Measurements from ENCODE around the gene E4F1. TPM values are rescaled to one million over a fixed set of nuclear protein-coding genes. Genes with fewer than 3 reads are reported as not detected.

E4F1 gene
- total and polyA plus RNA-seq, 5 donors from 2014 or later, result 11.6 to 38.7 (median 14.9) TPM

GRCh38 chr16:2233872-2234812 lies 10.8 kb downstream of the E4F1 start:
- peaks cover 9% of the 10 kb centered on the region for H3K4me1 ChIP-seq (ENCODE audit: control insufficient read depth, insufficient read depth, low read length, poor library complexity, severe bottlenecking)
- no peaks in the 10 kb centered on the region for H3K9me3 Mint-ChIP-seq
- H3K27ac ChIP-seq (ENCODE audit: insufficient read depth, low read length, poor library complexity, severe bottlenecking), result no peak overlapping the region
- peaks cover 5% of the 10 kb centered on the region for H3K27me3 Mint-ChIP-seq
- H3K27ac Mint-ChIP-seq, result no peak overlapping the region
- ATAC-seq (ENCODE audit: low read depth in 2 of 2) (no peak), DNase-seq (no peak)
- peaks cover 0 to 2% (median under 1%) of the 10 kb centered on the region in 4 donors for H3K4me1 Mint-ChIP-seq
- no peak overlapping the region for H3K4me3 Mint-ChIP-seq
- peaks cover 39% of the 10 kb centered on the region for H3K36me3 ChIP-seq (ENCODE audit: control insufficient read depth, insufficient read depth, low read length)
- peaks cover 4% of the 10 kb centered on the region for H3K36me3 Mint-ChIP-seq
- no peak overlapping the region for H3K4me3 ChIP-seq (ENCODE audit: low read depth, low read length)
- H3K27me3 ChIP-seq (ENCODE audit: control insufficient read depth, insufficient read depth, low read length), result no peaks in the 10 kb centered on the region
- H3K9me3 ChIP-seq (ENCODE audit: control insufficient read depth in 2 of 2, low read length in 2 of 2), result no peaks in the 10 kb centered on the region

- H3K4me3 ChIP-seq (ENCODE audit: low read depth, low read length), result no peak overlapping the region
- no peaks in the 10 kb centered on the region for H3K9me3 ChIP-seq (ENCODE audit: control insufficient read depth in 2 of 2, low read length in 2 of 2)
- Mint-ChIP-seq H3K4me3 (no peak overlapping the region), H3K27ac (no peak overlapping the region), H3K9me3 (no peaks in the 10 kb centered on the region), H3K27me3 (peaks cover 5% of the 10 kb centered on the region), H3K36me3 (peaks cover 4% of the 10 kb centered on the region), H3K4me1 (peaks cover 0 to 2% (median under 1%) of the 10 kb centered on the region in 4 donors)
- no peak for ATAC-seq (ENCODE audit: low read depth in 2 of 2)
- no peaks in the 10 kb centered on the region for H3K27me3 ChIP-seq (ENCODE audit: control insufficient read depth, insufficient read depth, low read length)
- DNase-seq, result no peak
- peaks cover 9% of the 10 kb centered on the region for H3K4me1 ChIP-seq (ENCODE audit: control insufficient read depth, insufficient read depth, low read length, poor library complexity, severe bottlenecking)
- no peak overlapping the region for H3K27ac ChIP-seq (ENCODE audit: insufficient read depth, low read length, poor library complexity, severe bottlenecking)
- peaks cover 32% of the 10 kb centered on the region for H3K36me3 ChIP-seq (ENCODE audit: control insufficient read depth, insufficient read depth, low read length)
Measured at GRCh38 chr16:2234813-2235170, 11.4 kb downstream of the E4F1 start.

GRCh38 chr16:2235234-2235651 lies 11.9 kb downstream of the E4F1 start:
- Histone ChIP-seq H3K9me3 (ENCODE audit: control insufficient read depth in 2 of 2, low read length in 2 of 2) (no peaks in the 10 kb centered on the region), H3K4me1 (ENCODE audit: control insufficient read depth, insufficient read depth, low read length, poor library complexity, severe bottlenecking) (peaks cover 9% of the 10 kb centered on the region), H3K4me3 (ENCODE audit: low read depth, low read length) (no peak overlapping the region), H3K27ac (ENCODE audit: insufficient read depth, low read length, poor library complexity, severe bottlenecking) (no peak overlapping the region), H3K36me3 (ENCODE audit: control insufficient read depth, insufficient read depth, low read length) (peaks cover 29% of the 10 kb centered on the region), H3K27me3 (ENCODE audit: control insufficient read depth, insufficient read depth, low read length) (no peaks in the 10 kb centered on the region)
- peak overlapping the region in 1 of 4 donors; percentile 50 for H3K4me3 Mint-ChIP-seq
- H3K36me3 Mint-ChIP-seq, result peaks cover under 1% of the 10 kb centered on the region
- ATAC-seq (ENCODE audit: low read depth in 2 of 2) (no peak), DNase-seq (no peak)
- H3K4me1 Mint-ChIP-seq, result peaks cover 0 to 2% (median 0%) of the 10 kb centered on the region in 4 donors
- H3K9me3 Mint-ChIP-seq, result no peaks in the 10 kb centered on the region
- peaks cover 5% of the 10 kb centered on the region for H3K27me3 Mint-ChIP-seq
- no peak overlapping the region for H3K27ac Mint-ChIP-seq

GRCh38 chr16:2235695-2236336 lies 12.4 kb downstream of the E4F1 start:
- H3K27ac ChIP-seq (ENCODE audit: insufficient read depth, low read length, poor library complexity, severe bottlenecking), result no peak overlapping the region
- DNase-seq (no peak), ATAC-seq (ENCODE audit: low read depth in 2 of 2) (no peak)
- Mint-ChIP-seq H3K27ac (no peak overlapping the region), H3K36me3 (no peaks in the 10 kb centered on the region), H3K9me3 (no peaks in the 10 kb centered on the region), H3K27me3 (peaks cover 5% of the 10 kb centered on the region), H3K4me1 (peaks cover 0 to 2% (median 0%) of the 10 kb centered on the region in 4 donors), H3K4me3 (no peak overlapping the region)
- peaks cover 9% of the 10 kb centered on the region for H3K4me1 ChIP-seq (ENCODE audit: control insufficient read depth, insufficient read depth, low read length, poor library complexity, severe bottlenecking)
- no peaks in the 10 kb centered on the region for H3K9me3 ChIP-seq (ENCODE audit: control insufficient read depth in 2 of 2, low read length in 2 of 2)
- H3K27me3 ChIP-seq (ENCODE audit: control insufficient read depth, insufficient read depth, low read length), result no peaks in the 10 kb centered on the region
- no peak overlapping the region for H3K4me3 ChIP-seq (ENCODE audit: low read depth, low read length)
- peaks cover 29% of the 10 kb centered on the region for H3K36me3 ChIP-seq (ENCODE audit: control insufficient read depth, insufficient read depth, low read length)

- Mint-ChIP-seq H3K9me3 (no peaks in the 10 kb centered on the region), H3K36me3 (no peaks in the 10 kb centered on the region), H3K4me3 (peak within 1 kb of the TSS in 1 of 4 donors; percentile 50), H3K4me1 (peaks cover 0 to 2% (median 0%) of the 10 kb centered on the region in 4 donors), H3K27ac (no peak within 1 kb of the TSS), H3K27me3 (peaks cover 5% of the 10 kb centered on the region)
- Histone ChIP-seq H3K9me3 (ENCODE audit: control insufficient read depth in 2 of 2, low read length in 2 of 2) (no peaks in the 10 kb centered on the region), H3K27me3 (ENCODE audit: control insufficient read depth, insufficient read depth, low read length) (no peaks in the 10 kb centered on the region), H3K4me3 (ENCODE audit: low read depth, low read length) (no peak within 1 kb of the TSS), H3K4me1 (ENCODE audit: control insufficient read depth, insufficient read depth, low read length, poor library complexity, severe bottlenecking) (peaks cover 9% of the 10 kb centered on the region), H3K27ac (ENCODE audit: insufficient read depth, low read length, poor library complexity, severe bottlenecking) (no peak within 1 kb of the TSS), H3K36me3 (ENCODE audit: control insufficient read depth, insufficient read depth, low read length) (peaks cover 26% of the 10 kb centered on the region)
- no peak for DNase-seq
- ATAC-seq (ENCODE audit: low read depth in 2 of 2), result no peak
Measured at GRCh38 chr16:2236337-2237101, 13.1 kb downstream of the E4F1 start, which contains the start of gene DNASE1L2. Gene DNASE1L2 (plus strand): TSS chr16:2236444. CDS start chr16:2236817, 373 bp downstream.

GRCh38 chr16:2237102-2237482 lies 13.7 kb downstream of the E4F1 start:
- Histone ChIP-seq H3K4me3 (ENCODE audit: low read depth, low read length) (no peak overlapping the region), H3K9me3 (ENCODE audit: control insufficient read depth in 2 of 2, low read length in 2 of 2) (no peaks in the 10 kb centered on the region), H3K36me3 (ENCODE audit: control insufficient read depth, insufficient read depth, low read length) (peaks cover 20% of the 10 kb centered on the region), H3K27ac (ENCODE audit: insufficient read depth, low read length, poor library complexity, severe bottlenecking) (no peak overlapping the region), H3K4me1 (ENCODE audit: control insufficient read depth, insufficient read depth, low read length, poor library complexity, severe bottlenecking) (peaks cover 9% of the 10 kb centered on the region), H3K27me3 (ENCODE audit: control insufficient read depth, insufficient read depth, low read length) (no peaks in the 10 kb centered on the region)
- DNase-seq, result no peak
- Mint-ChIP-seq H3K4me3 (no peak overlapping the region), H3K27me3 (peaks cover 5% of the 10 kb centered on the region), H3K9me3 (peaks cover 0 to 1% (median 0%) of the 10 kb centered on the region in 7 donors), H3K27ac (no peak overlapping the region), H3K36me3 (no peaks in the 10 kb centered on the region), H3K4me1 (peaks cover 0 to 2% (median 0%) of the 10 kb centered on the region in 4 donors)
- no peak for ATAC-seq (ENCODE audit: low read depth in 2 of 2)

- Histone ChIP-seq H3K27ac (ENCODE audit: insufficient read depth, low read length, poor library complexity, severe bottlenecking) (no peak overlapping the region), H3K4me1 (ENCODE audit: control insufficient read depth, insufficient read depth, low read length, poor library complexity, severe bottlenecking) (peaks cover 9% of the 10 kb centered on the region), H3K4me3 (ENCODE audit: low read depth, low read length) (no peak overlapping the region), H3K36me3 (ENCODE audit: control insufficient read depth, insufficient read depth, low read length) (peaks cover 16% of the 10 kb centered on the region), H3K27me3 (ENCODE audit: control insufficient read depth, insufficient read depth, low read length) (no peaks in the 10 kb centered on the region), H3K9me3 (ENCODE audit: control insufficient read depth in 2 of 2, low read length in 2 of 2) (no peaks in the 10 kb centered on the region)
- ATAC-seq (ENCODE audit: low read depth in 2 of 2) (no peak), DNase-seq (no peak)
- H3K36me3 Mint-ChIP-seq, result peaks cover 4% of the 10 kb centered on the region
- no peak overlapping the region for H3K4me3 Mint-ChIP-seq
- H3K9me3 Mint-ChIP-seq, result peaks cover 0 to 1% (median 0%) of the 10 kb centered on the region in 7 donors
- H3K4me1 Mint-ChIP-seq, result peaks cover 0 to 2% (median 0%) of the 10 kb centered on the region in 4 donors
- peaks cover 5% of the 10 kb centered on the region for H3K27me3 Mint-ChIP-seq
- no peak overlapping the region for H3K27ac Mint-ChIP-seq
Measured at GRCh38 chr16:2237493-2238149, 14.2 kb downstream of the E4F1 start.

All from CD4-positive, CD25-positive, alpha-beta regulatory T cell (primary cell).